ENCODE results near the gene CCDC124. TPM values are rescaled to one million over a fixed set of nuclear protein-coding genes. Genes with fewer than 3 reads are reported as not detected.

Gene CCDC124
- total and polyA plus RNA-seq, 10 of the 15 experiments (the other 5 are each of a cell fraction or from before 2014, with no cell fraction given): 3.7 to 184 (median 51.8) TPM

GRCh38 chr19:17950310-17951156 lies 17.7 kb downstream of the CCDC124 start (continued):
- TF ChIP-seq ATF3 (IDR thresholded peaks at IDR 0.05; ENCODE audit: borderline replicate concordance, extremely low read depth, low read depth, low read length): no peak
- no peak for TF ChIP-seq ZNF207 (IDR thresholded peaks at IDR 0.05; ENCODE audit: borderline replicate concordance)
- TF ChIP-seq TCF3 (IDR thresholded peaks at IDR 0.05; ENCODE audit: borderline replicate concordance, insufficient read depth, low read depth, low read length): no peak
- no peak for TF ChIP-seq MEF2B (IDR thresholded peaks at IDR 0.05; ENCODE audit: partially characterized antibody, poor library complexity, severe bottlenecking)
- no peak for TF ChIP-seq NFYA (IDR thresholded peaks at IDR 0.05; ENCODE audit: borderline replicate concordance, low read depth, low read length)
- TF ChIP-seq WRNIP1 (IDR thresholded peaks at IDR 0.05; ENCODE audit: borderline replicate concordance, low read depth, low read length): no peak
- TF ChIP-seq MTA3 (IDR thresholded peaks at IDR 0.05; ENCODE audit: borderline replicate concordance, low read length): no peak
- TF ChIP-seq NRF1 (conservative IDR thresholded peaks at IDR 0.05; ENCODE audit: low read depth, low read length): no peak
- no peak for TF ChIP-seq EZH2 (IDR thresholded peaks at IDR 0.05; ENCODE audit: borderline replicate concordance, control insufficient read depth, low read depth, low read length)
- no peak for TF ChIP-seq MAX (IDR thresholded peaks at IDR 0.05; ENCODE audit: low read depth, low read length)
- no peak for TF ChIP-seq NFXL1 (IDR thresholded peaks at IDR 0.05; ENCODE audit: borderline replicate concordance)
- no peak for TF ChIP-seq NKRF (conservative IDR thresholded peaks at IDR 0.05)
- TF ChIP-seq ZNF24 (IDR thresholded peaks at IDR 0.05): no peak
- TF ChIP-seq MLLT1 (IDR thresholded peaks at IDR 0.05): 0 out of 2 replicates have a peak, but pooled peaks have one; percentile 33
- peak; percentile 27 to 73; a peak in 3 of 4 replicates for TF ChIP-seq BHLHE40 (IDR thresholded peaks at IDR 0.05; ENCODE audit: borderline replicate concordance in 1 of 2, low read depth in 2 of 2, low read length in 1 of 2)
- no peak for TF ChIP-seq RFX5 (IDR thresholded peaks at IDR 0.05; ENCODE audit: low read depth, low read length)
- TF ChIP-seq, protein P1, sequence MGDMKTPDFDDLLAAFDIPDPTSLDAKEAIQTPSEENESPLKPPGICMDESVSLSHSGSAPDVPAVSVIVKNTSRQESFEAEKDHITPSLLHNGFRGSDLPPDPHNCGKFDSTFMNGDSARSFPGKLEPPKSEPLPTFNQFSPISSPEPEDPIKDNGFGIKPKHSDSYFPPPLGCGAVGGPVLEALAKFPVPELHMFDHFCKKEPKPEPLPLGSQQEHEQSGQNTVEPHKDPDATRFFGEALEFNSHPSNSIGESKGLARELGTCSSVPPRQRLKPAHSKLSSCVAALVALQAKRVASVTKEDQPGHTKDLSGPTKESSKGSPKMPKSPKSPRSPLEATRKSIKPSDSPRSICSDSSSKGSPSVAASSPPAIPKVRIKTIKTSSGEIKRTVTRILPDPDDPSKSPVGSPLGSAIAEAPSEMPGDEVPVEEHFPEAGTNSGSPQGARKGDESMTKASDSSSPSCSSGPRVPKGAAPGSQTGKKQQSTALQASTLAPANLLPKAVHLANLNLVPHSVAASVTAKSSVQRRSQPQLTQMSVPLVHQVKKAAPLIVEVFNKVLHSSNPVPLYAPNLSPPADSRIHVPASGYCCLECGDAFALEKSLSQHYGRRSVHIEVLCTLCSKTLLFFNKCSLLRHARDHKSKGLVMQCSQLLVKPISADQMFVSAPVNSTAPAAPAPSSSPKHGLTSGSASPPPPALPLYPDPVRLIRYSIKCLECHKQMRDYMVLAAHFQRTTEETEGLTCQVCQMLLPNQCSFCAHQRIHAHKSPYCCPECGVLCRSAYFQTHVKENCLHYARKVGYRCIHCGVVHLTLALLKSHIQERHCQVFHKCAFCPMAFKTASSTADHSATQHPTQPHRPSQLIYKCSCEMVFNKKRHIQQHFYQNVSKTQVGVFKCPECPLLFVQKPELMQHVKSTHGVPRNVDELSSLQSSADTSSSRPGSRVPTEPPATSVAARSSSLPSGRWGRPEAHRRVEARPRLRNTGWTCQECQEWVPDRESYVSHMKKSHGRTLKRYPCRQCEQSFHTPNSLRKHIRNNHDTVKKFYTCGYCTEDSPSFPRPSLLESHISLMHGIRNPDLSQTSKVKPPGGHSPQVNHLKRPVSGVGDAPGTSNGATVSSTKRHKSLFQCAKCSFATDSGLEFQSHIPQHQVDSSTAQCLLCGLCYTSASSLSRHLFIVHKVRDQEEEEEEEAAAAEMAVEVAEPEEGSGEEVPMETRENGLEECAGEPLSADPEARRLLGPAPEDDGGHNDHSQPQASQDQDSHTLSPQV (IDR thresholded peaks at IDR 0.05): no peak
- TF ChIP-seq STAT1 (conservative IDR thresholded peaks at IDR 0.05): no peak
- no peak for TF ChIP-seq TAF1 (IDR thresholded peaks at IDR 0.05; ENCODE audit: borderline replicate concordance, low read depth, low read length)
